Activated T-helper 9 cell treated with anti-CD3 and anti-CD28 coated beads, Interleukin-2, amount 50 U/mL, for 16 hours (primary cell): ENCODE results near the gene LSM3.
A peak's percentile ranks its signal among the peaks of the same experiment; 100 is the strongest.

Experiments
- DNase-seq: peaks from one replicate; pipeline ENCODE4 v3.0.0-alpha.2; 2020; ENCODE audit warnings: low read depth

LSM3 gene

DNA sequence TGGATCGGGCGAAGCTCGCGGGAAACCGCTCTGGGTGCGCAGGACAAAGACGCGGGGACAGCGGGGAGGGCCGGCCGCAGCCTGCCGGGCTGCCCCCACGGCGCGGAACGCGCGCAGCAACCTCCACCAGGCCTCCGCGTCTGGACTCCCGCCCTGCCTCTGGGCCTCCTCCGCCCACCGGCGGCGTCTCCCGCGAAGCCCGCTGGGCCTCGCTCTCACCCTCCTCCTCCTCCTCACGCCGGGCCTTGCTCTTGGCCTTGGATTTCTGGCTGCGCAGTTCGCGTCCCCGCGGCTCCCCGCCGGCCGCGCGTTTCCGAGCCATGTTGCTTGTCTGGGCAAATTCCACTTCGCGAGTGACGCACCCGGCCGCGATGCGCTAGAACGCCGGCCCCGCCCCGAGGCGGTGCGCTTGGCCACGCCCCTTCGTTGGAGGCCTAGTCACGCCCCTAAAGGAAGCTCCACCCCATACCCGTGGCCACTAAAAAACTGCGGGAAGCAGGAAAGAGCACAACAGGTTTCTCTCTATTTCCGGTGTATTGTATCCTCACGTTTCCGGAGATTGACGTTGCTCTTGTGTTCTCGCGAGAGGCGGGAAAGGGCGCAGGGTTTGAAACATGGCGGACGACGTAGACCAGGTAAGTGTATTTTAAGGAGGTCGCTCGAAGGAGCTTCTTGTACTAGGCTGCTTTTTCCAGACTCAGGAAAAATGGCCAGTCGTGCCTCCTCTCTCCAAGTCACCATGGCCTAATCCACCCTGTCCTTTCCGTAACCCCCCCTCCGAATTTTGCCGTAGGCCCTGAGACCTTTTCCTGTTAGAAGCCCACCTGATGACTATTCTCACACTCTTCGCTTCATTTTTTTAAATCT, at the start of gene LSM3, which contains the start of gene XPC:
Gene LSM3 (plus strand): TSS at position 571 of the 867 bp plus-strand sequence. CDS start 44 bp downstream, at position 615.
Gene XPC (minus strand): TSS at position 355 of the 867 bp plus-strand sequence. CDS start 33 bp downstream, at position 322.
- peak; percentile 94 for DNase-seq

DNA sequence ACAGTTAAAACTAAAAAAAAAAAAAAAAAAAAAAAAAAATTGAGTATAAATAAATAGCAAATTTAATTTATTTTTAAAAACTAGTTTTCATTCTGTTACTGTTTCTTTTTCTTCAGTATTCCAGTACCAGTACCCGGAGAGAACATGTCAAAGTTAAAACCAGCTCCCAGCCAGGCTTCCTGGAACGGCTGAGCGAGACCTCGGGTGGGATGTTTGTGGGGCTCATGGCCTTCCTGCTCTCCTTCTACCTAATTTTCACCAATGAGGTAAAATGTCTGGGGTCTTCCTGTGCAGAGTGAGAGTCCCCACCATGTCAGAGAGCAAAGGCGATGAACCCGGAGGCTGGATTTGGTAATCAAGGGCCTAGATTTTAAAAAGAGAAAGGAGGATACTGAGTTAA, 49.3 kb upstream of the LSM3 start:
- no peak for DNase-seq

GRCh38 chr3:14130230-14130629, 48.4 kb upstream of the LSM3 start:
- DNase-seq = no peak

DNA sequence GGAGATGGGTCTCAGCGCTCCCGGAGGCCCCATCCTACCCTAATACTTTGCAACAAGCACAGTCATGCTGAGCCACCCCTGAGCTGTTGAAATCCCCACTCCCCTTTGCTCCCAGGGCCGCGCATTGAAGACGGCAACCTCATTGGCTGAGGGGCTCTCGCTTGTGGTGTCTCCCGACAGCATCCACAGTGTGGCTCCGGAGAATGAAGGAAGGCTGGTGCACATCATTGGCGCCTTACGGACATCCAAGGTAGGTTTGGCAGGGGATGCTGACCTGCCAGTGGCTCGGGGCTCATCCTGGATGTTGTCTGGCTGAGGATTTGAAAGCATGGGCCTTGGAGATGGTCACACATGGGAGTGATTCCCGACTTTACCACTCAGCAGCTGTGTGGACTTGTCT, 47.9 kb upstream of the LSM3 start:
- DNase-seq = no peak

GRCh38 chr3:14131134-14131533, 47.5 kb upstream of the LSM3 start:
- no peak for DNase-seq

DNA sequence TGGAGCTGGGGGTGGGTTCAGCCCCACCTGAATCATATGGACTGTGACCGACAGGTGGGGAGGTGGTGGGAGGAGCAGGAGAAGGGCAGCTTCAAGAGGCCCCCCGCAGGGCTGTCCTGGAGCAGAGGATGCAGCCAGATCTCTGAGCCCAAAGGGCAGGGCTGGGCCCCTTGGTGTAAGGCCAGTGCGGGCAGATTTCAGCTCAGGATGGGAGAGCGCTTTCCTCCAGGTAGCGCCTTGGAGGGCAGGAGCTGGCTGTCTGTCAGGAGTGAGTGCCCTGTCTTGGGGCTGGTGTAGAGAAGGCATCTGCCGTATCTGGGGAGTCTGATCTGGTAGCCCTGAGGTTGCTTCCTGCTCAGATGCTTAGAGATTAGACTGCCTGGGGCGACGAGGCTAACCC, 46.5 kb upstream of the LSM3 start:
- DNase-seq = no peak

GRCh38 chr3:14132689-14133088, 45.9 kb upstream of the LSM3 start:
- DNase-seq = no peak

- DNase-seq = no peak
These were observed 45.3 kb upstream of the LSM3 start for GRCh38 chr3:14133188-14133800.

DNA sequence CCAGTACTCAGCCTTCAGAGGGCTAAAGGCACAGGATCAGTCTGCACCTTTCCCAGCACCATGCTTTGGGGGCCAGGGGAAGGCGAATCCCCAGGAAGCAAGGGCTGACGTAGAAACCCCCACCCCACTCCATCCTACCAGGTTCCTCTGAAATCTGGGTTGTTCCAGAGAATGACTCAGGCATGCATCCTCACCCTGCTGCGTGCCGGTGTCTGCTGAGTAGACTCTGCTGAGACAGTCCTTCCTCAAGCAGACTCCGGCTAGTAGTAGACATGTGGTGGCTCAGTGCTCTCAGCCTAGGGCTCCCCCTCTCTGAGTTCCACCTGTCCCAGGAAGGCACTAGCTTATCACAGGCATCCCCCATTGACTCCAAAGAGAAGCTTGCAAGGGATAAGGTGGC, 44.7 kb upstream of the LSM3 start:
- no peak for DNase-seq

DNA sequence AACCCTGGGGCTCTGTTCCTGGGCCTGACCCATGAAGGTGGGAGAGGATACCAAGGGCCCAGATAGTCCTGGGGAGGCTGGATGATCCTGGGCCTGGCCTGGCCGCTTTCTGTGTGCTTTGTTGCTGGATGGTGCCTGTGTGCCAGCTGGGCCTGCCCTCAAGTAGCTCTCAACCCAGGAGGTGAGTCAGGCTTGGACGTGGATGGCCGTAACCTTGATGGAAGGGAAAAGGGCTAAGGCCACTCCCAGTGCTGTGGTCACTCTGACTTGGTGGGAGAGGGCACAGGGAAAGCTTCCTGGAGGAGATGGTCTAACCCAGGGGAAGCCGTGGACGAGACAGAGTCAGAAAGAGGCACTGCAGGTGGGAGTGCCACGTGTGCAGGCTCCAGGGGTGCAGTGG, 44.3 kb upstream of the LSM3 start:
- no peak for DNase-seq

DNA sequence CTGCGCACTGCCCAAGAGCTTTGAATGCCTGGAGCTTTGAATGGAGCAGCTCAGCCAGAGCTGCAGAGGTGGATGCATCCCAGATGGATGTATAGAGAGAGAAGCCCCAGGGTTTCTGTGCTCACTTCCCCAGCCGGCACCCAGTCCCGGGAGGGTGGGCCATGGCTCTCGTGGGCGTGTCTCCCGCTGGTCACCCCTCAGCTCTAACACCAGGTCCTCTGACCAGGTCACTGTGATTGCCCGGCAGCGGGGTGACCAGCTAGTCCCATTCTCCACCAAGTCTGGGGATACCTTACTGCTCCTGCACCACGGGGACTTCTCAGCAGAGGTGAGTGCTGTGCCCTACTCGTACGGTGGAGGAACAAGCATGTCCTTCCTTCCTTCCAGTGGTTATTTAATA, 43.0 kb upstream of the LSM3 start:
- DNase-seq = no peak

GRCh38 chr3:14137004-14137403, 41.6 kb upstream of the LSM3 start:
- DNase-seq = no peak

DNA sequence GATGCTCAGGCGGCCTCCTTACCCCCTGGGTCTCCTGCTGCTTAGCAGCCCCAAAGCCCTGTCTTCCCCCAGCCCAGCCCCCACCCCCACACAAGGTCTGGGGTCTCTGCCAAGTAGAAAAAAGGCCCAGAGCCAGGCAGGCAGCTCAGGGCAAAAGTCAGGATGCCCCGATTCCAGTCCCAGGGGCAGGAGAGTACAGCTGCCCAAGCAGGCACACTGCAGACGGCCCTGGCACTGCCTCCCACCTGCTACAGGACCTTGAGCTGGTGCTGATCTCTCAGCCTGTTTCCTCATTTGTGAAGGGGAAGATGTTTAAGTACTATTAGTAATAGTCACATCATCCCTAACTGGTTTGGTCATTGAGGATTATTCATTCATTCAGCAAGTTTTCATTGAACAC, 41.2 kb upstream of the LSM3 start:
- no peak for DNase-seq

DNA sequence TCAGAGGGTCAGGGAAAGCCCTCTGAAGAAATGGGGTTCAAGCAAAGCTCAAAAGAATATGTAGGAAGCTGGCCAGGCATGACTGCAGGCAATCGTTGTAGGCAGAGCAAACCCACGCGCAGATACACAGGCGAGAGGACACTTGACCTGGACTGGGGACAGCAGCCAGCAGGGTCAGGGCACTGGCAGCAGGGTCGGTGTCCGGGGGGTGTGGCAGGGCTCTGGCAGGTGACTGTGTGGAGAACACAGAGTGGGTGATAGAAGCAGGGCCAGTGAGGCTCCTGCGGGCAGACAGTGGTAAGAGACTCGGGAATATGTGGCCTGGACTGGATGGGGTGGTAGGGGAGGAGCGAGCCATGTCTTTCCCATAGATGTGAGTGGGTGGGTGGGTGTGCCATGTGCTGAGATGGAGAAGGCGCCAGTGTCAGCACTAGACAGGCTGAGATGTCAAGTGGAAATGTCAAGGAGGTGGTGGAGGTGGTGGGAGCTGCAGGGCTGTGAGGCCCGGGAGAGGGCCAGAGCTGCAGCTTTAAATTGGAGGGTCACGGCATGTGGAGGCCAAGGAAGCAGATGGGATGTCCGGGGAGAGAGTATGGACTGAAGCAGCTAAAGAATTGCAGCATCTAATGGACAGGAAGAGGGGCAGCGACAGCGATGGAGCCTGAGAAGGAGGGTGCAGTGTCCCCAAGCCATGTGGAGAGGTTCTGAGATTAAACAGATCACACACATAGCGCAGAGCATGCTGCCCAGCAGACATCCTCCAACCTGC, 40.3 kb upstream of the LSM3 start:
- DNase-seq = no peak

DNA sequence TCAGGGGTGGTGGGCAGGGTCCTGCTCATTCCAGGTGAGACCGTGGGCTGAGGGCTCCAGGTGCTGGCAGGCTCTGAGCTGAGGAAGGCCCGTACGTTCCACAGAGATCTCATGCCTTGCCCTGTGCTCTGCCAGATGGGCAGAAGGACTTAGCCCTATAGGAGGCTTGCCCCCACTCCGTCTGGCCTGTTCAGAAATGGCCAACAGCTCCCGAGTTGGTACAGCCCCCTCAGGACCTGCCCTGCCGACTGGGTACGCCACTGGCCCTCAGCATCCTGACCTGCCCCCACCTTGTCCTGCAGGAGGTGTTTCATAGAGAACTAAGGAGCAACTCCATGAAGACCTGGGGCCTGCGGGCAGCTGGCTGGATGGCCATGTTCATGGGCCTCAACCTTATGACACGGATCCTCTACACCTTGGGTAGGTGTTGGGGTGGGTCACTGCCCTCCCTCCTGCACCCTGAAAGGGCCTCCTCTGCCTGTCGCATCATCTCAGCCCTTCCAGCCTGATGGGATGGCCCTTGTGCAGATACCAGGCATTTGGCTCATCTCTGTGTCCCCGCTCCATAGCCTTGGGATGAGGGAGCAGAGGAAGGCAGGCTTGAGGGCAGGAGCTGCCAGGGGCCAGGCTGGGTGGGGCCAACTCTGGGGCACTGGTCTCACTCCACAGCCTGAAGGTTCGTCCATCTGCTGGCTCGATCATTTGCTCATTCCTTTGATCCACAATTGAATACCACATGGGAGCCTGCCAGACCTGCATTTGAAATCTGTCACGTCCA, 39.5 kb upstream of the LSM3 start:
- DNase-seq = no peak

DNA sequence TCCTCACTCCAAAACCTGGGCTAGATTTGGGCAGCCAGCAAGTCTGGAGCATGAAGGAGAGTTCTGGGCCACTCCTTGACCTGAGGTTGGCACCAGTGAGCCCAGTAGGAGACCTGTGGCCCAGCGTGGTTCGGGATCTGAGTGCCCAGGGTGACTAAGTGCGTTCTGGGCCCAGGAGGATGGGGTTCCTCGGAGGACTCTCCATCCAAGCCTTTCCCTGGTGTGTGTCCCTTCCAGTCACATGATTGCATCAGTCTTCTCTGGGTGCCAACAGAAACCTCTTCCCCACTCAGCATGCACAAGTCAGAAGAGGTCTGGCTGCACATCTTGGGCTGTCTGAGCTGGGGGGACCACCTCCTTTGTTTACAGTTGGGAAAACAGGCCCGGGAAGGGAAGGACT, 38.8 kb upstream of the LSM3 start:
- DNase-seq = no peak

- no peak for DNase-seq
These were observed 37.9 kb upstream of the LSM3 start for GRCh38 chr3:14140668-14141067.

DNA sequence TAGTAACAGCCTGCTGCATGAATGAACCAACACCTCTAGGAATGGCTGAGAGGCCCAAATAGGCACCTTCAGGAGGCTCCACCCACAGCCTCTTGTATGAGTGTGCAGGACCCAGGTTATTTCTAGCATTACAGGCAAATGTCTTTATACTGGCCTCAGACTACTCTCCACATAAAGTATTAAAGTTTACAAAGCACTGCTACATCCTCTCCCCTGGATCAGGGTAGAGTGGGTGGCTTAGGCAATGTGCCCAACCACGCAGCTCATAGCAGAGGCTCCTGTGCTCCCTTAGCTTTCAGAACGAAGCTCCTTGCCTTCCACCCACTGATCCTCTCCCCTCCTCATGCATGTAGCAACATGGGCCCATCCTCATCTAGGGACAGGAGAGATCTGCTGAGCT, 37.5 kb upstream of the LSM3 start:
- DNase-seq = no peak

- no peak for DNase-seq
These were observed 36.8 kb upstream of the LSM3 start for GRCh38 chr3:14141602-14142341.

GRCh38 chr3:14142567-14143270, 35.9 kb upstream of the LSM3 start:
- peak; percentile 39 for DNase-seq
